Mucosa of descending colon (tissue), 3 donors: ENCODE data around the gene PDLIM1. TPM values are rescaled to one million over a fixed set of nuclear protein-coding genes. Genes with fewer than 3 reads are reported as not detected.

ENCODE experiments used
- ATAC-seq: fragments of 200-7000 bp; cut with Tn5 transposase; one replicate; pipeline ENCODE4 v1.9.1; 2020; ENCODE audit warnings: mild to moderate bottlenecking, moderate library complexity
- DNase-seq, 3 donors: peaks; one replicate each; pipeline ENCODE4 v3.0.0-alpha.2; 2020
- H3K36me3 ChIP-seq: fragments of 200-600 bp; one replicate; pipeline ENCODE4 v1.8.0; 2021; ENCODE audit warnings: low read depth, mild to moderate bottlenecking
- H3K4me1 ChIP-seq: fragments of 200-600 bp; one replicate; pipeline ENCODE4 v1.8.0; 2021; ENCODE audit warnings: low read depth, mild to moderate bottlenecking
- H3K4me3 ChIP-seq: fragments of 200-600 bp; one replicate; pipeline ENCODE4 v1.8.0; 2021; ENCODE audit warnings: mild to moderate bottlenecking
- H3K9me3 ChIP-seq: fragments of 200-600 bp; one replicate; pipeline ENCODE4 v1.8.0; 2021; ENCODE audit warnings: mild to moderate bottlenecking
- intact Hi-C, 2 donors: fragments of 100-400 bp; cut with DNase I in 1 of 2; cut with micrococcal nuclease in 1 of 2; formaldehyde crosslinking; loops; one replicate each; pipeline versions ENCODE4 v1.11.0 to v1.11.1; 2022; cut with DNase I, micrococcal nuclease
- total RNA-seq, 3 donors: library from RNA; stranded (reverse); fragmentation: NEBNext Ultra II Directional in 2 of 3; extraction: Animal tissue kit (Norgen Biotek cat#: 25700) in 2 of 3; gene quantifications; one replicate each; pipeline versions ENCODE4 v1.2.1 to v1.2.4, GENCODE V29; 2021 to 2023
- TF ChIP-seq, protein P1 (sequence below): fragments of 200-600 bp; IDR thresholded peaks from one replicate; pipeline ENCODE4 v1.8.0; 2022; ENCODE audit warnings: antibody characterized with exemption, mild to moderate bottlenecking
- donor health status: DM: no; HTN: no; CAD: no; lungs with moderate emphysema.
- donor health status: DM: no; HTN: no; CAD: no.
- donor health status: DM: no; HTN: yes; CAD: no.

Gene PDLIM1
- total RNA-seq, 3 donors from 2014 or later, result 177 to 434 (median 373) TPM

DNA sequence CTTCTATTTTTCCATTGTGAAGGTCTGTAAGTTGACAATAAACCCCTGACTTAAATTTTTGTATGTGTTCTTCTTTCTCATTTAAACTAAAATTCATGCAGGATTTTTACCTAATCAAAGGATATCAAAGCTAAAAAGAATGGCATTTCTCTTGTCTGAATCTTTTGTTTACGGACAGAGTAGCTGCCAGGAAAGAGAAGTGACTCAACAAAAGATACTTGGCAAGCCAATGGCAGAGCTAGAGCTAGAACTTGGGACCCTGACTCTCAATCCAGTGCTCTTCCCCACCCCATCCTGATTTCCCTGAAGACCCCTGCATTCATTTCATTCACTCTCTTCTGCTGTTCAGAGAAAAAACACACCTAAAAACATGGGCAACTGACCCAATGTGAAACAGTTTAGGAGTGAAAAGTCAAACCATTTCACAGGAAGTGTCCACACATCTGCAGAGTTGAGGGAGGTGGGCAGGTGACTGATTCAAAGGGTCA lies 40.2 kb upstream of the PDLIM1 start:
- intact Hi-C loops, result loop anchor here in 1 of 2 donors (10.0 kb wide), 1 partner anchor 86 kb away; no protein-coding TSS in a partner anchor
- H3K4me3 ChIP-seq, result no peak overlapping the region
- ATAC-seq (no peak), DNase-seq (no peak)
- TF ChIP-seq, protein P1, sequence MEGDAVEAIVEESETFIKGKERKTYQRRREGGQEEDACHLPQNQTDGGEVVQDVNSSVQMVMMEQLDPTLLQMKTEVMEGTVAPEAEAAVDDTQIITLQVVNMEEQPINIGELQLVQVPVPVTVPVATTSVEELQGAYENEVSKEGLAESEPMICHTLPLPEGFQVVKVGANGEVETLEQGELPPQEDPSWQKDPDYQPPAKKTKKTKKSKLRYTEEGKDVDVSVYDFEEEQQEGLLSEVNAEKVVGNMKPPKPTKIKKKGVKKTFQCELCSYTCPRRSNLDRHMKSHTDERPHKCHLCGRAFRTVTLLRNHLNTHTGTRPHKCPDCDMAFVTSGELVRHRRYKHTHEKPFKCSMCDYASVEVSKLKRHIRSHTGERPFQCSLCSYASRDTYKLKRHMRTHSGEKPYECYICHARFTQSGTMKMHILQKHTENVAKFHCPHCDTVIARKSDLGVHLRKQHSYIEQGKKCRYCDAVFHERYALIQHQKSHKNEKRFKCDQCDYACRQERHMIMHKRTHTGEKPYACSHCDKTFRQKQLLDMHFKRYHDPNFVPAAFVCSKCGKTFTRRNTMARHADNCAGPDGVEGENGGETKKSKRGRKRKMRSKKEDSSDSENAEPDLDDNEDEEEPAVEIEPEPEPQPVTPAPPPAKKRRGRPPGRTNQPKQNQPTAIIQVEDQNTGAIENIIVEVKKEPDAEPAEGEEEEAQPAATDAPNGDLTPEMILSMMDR, result no peak
- no peaks in the 10 kb centered on the region for H3K4me1 ChIP-seq
- no peaks in the 10 kb centered on the region for H3K36me3 ChIP-seq
- H3K9me3 ChIP-seq, result no peaks in the 10 kb centered on the region

DNA sequence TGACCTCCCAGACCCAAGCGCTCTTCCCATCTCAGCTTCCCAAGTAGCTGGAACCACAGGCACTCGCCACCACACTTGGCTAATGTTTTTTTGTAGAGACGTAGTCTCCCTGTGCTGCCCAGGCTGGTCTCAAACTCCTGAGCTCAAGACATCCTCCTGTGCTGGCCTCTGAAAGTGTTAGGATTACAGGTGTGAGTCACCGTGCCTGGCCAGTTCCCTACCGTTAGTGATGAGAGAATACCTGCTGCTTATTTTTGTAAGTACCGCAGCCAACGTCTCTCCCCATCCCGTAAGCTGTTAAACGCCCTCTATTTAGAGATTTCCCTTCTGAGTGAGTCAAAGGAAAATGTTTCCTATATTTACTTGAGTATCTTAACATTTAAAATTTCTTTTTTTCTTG lies 38.5 kb upstream of the PDLIM1 start:
- no peaks in the 10 kb centered on the region for H3K36me3 ChIP-seq
- H3K9me3 ChIP-seq, result no peaks in the 10 kb centered on the region
- intact Hi-C loops, result no loop called here
- ATAC-seq, result no peak
- no peaks in the 10 kb centered on the region for H3K4me1 ChIP-seq
- DNase-seq, result no peak
- no peak overlapping the region for H3K4me3 ChIP-seq
- TF ChIP-seq, protein P1, result no peak

DNA sequence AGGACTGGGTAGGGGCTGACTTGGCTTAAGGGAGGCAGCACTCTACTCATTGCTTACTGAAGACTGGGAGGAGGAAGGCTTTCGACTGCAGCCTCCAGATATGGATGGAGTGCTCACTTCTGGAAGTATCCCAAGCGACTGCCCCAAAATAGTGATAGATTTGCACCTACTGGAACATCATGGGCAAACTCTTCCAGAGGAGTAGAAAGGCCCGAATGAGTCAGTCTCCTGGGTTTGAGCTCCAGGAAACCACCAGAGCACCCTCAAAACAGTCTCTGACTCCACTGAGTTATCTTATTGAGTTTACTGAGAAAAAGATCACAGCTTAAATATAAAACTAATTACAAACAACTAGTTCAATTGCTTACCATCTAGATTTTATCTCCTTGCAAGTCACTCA lies 37.2 kb upstream of the PDLIM1 start:
- DNase-seq (no peak), ATAC-seq (no peak)
- no peaks in the 10 kb centered on the region for H3K4me1 ChIP-seq
- intact Hi-C loops, result no loop called here
- TF ChIP-seq, protein P1, result no peak
- H3K9me3 ChIP-seq, result no peaks in the 10 kb centered on the region
- no peak overlapping the region for H3K4me3 ChIP-seq
- no peaks in the 10 kb centered on the region for H3K36me3 ChIP-seq

DNA sequence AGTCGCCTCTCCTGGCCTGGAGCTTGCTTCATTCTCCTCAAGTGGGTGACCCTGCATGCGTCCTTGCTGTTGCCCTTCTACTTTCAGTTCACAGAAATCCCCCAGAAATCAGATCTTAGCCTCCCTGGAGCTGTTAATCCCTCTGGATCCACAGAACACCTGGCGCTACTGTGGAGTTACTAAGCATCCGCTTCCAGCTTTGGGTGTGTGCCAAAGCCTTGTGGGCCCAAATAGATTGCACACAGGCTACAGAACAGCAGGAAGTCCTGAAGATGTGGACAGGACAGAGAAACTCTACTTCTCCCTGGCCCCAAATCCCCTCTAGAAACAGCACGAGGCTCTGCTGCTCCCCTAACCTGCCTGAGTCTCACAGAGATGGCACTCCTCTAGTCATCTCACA lies 36.6 kb upstream of the PDLIM1 start:
- ATAC-seq, result peak; percentile 67
- no peaks in the 10 kb centered on the region for H3K4me1 ChIP-seq

DNA sequence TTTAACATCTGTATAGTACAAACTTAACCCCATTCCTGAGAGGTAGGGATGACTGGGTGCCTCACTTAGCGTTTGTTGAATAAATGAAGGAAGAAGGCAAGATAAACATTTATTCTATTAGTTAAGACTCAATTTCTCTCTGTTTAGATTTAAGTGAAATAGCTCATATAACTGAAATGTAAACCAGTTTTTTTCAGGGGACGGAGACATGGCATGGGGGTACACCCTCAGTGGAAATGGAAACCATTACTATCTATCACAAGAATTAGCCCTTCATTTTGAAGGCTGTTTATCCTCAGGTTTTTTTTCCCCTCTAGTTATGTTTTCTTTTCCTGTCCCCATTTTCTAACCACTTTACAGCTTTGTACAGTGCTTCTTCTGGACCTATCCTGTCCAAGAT lies 35.6 kb upstream of the PDLIM1 start:
- ATAC-seq (no peak), DNase-seq (no peak)
- intact Hi-C loops, result no loop called here
- Histone ChIP-seq H3K4me1 (no peaks in the 10 kb centered on the region), H3K36me3 (no peaks in the 10 kb centered on the region), H3K9me3 (no peaks in the 10 kb centered on the region), H3K4me3 (no peak overlapping the region)
- TF ChIP-seq, protein P1, result no peak

More for the DNA sequence above, 36.6 kb upstream of the PDLIM1 start:
- no peak overlapping the region for H3K4me3 ChIP-seq
- intact Hi-C loops, result no loop called here
- peak in 1 of 3 donors; percentile 48 for DNase-seq
- H3K9me3 ChIP-seq, result no peaks in the 10 kb centered on the region
- H3K36me3 ChIP-seq, result no peaks in the 10 kb centered on the region
- TF ChIP-seq, protein P1, result no peak

DNA sequence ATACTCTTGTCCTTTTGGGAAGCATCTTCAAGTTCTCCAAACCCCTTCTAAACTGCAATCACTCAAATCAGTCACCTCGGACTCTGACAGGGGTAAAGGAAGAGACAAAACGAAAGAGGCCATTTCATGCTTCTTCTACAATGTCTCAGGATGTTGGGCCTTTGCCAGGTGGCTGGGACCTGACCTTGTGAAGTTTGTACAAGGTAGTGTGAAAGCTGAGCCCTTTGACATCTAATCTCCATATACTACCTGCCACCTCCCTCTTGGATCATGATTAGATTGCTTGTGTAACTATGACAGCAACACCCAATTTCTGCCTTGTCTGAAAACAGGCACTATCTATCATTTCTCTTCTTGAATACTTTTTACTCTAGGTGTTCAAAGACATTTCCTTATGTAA lies 35.1 kb upstream of the PDLIM1 start:
- ATAC-seq (peak; percentile 45), DNase-seq (peak in 1 of 3 donors; percentile 25)
- Histone ChIP-seq H3K9me3 (no peaks in the 10 kb centered on the region), H3K4me1 (no peaks in the 10 kb centered on the region), H3K4me3 (no peak overlapping the region), H3K36me3 (no peaks in the 10 kb centered on the region)
- TF ChIP-seq, protein P1, result no peak
- intact Hi-C loops, result no loop called here
